Measurements from ENCODE around the gene TIAM1.

DNA sequence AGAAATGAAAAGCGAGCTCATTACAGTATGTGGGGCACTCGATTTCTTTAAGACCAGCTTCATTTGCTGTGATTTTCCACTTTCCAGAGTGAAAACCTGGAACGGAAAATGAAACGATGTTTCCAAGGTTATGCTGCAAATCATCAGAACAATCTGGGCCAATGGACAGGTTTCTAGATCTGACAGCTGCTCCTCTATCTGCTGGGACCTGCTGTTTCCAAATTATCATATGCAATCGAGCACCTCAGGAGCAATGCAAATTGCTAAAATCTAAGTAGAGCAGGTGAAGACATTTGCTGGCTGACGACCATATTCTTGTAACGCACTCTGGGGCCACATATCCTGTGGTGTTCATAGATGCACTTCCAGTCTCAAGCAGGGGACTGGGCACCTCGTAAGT lies 39.7 kb upstream of the TIAM1 start:
- TF ChIP-seq POLR2A (IDR thresholded peaks at IDR 0.05; ENCODE audit: control extremely low read depth in 1 of 2, low read depth in 2 of 2, low read length in 2 of 2) = no peak
- TF ChIP-seq POLR2AphosphoS5 (IDR thresholded peaks at IDR 0.05; ENCODE audit: low read depth, low read length) = no peak
- TF ChIP-seq CTCF (IDR thresholded peaks at IDR 0.05; ENCODE audit: control extremely low read depth in 1 of 3, insufficient read depth in 1 of 3, low read depth in 1 of 3, low read length in 3 of 3) = no peak
